H4 (cell line): ENCODE measurements around the gene ZNF827. TPM values are rescaled to one million over a fixed set of nuclear protein-coding genes. Genes with fewer than 3 reads are reported as not detected.
A peak's percentile ranks its signal among the peaks of the same experiment; 100 is the strongest.

Source experiments
- DNase-seq: peaks from one replicate; pipeline ENCODE4 v3.0.0-alpha.2; 2015; ENCODE audit warnings: low spot score
- total RNA-seq: library from RNA; depleted of rRNA; stranded (reverse); fragments of >200 nt; shearing (Covaris generic); gene quantifications from 2 replicates; pipeline ENCODE4 v1.2.3, GENCODE V29; 2014

Gene ZNF827
- total RNA-seq, 1 experiment from 2014 or later: 5.2 TPM

- no peak for DNase-seq
These were observed 108.8 kb downstream of the ZNF827 start for GRCh38 chr4:145829629-145830395.

GRCh38 chr4:145828802-145829485 is 109.7 kb downstream of the ZNF827 start:
- DNase-seq: no peak

GRCh38 chr4:145827885-145828284 is 110.7 kb downstream of the ZNF827 start:
- DNase-seq: no peak

- DNase-seq: no peak
These were observed 113.4 kb downstream of the ZNF827 start for GRCh38 chr4:145825255-145825654.

- DNase-seq: no peak
These were observed 114.2 kb downstream of the ZNF827 start for GRCh38 chr4:145824463-145824862.

- DNase-seq: no peak
These were observed 114.9 kb downstream of the ZNF827 start for GRCh38 chr4:145823743-145824142.

- DNase-seq: no peak
These were observed 116.0 kb downstream of the ZNF827 start for GRCh38 chr4:145822581-145822980.

- DNase-seq: no peak
These were observed 116.4 kb downstream of the ZNF827 start for GRCh38 chr4:145822181-145822580.

GRCh38 chr4:145821766-145822165 is 116.9 kb downstream of the ZNF827 start:
- DNase-seq: no peak

- DNase-seq: no peak
These were observed 118.2 kb downstream of the ZNF827 start for GRCh38 chr4:145820407-145820806.

- DNase-seq: no peak
These were observed 118.8 kb downstream of the ZNF827 start for GRCh38 chr4:145819853-145820181.

- no peak for DNase-seq
These were observed 119.3 kb downstream of the ZNF827 start for GRCh38 chr4:145819101-145819852.

GRCh38 chr4:145818011-145818410 is 120.6 kb downstream of the ZNF827 start:
- no peak for DNase-seq

- no peak for DNase-seq
These were observed 122.5 kb downstream of the ZNF827 start for GRCh38 chr4:145816091-145816490.

- no peak for DNase-seq
These were observed 123.0 kb downstream of the ZNF827 start for GRCh38 chr4:145815626-145816025.

- DNase-seq: no peak
These were observed 123.5 kb downstream of the ZNF827 start for GRCh38 chr4:145815027-145815612.

- DNase-seq: no peak
These were observed 124.4 kb downstream of the ZNF827 start for GRCh38 chr4:145814246-145814645.

GRCh38 chr4:145812919-145813318 is 125.7 kb downstream of the ZNF827 start:
- DNase-seq: no peak

- DNase-seq: no peak
These were observed 129.6 kb downstream of the ZNF827 start for GRCh38 chr4:145808848-145809512.

GRCh38 chr4:145808021-145808650 is 130.5 kb downstream of the ZNF827 start:
- DNase-seq: peak; percentile 91

- no peak for DNase-seq
These were observed 133.1 kb downstream of the ZNF827 start for GRCh38 chr4:145805490-145805889.
